Cardiac muscle cell (in vitro differentiated cells and primary cell): ENCODE results near the gene GBP2. TPM values are rescaled to one million over a fixed set of nuclear protein-coding genes. Genes with fewer than 3 reads are reported as not detected.

Experiments
- DNase-seq, 2 donors: peaks; one replicate each; pipeline versions ENCODE4 v3.0.0 to v3.0.0-alpha.2; 2010 to 2017; ENCODE audit warnings: low read depth in 1 of 2, low spot score in 1 of 2
- H3K27ac ChIP-seq: fragments of 200-600 bp; sonication (generic); 2 replicates; pipeline ENCODE4 v1.5.1; 2016
- H3K27me3 ChIP-seq: fragments of 200-600 bp; sonication (generic); 2 replicates; pipeline ENCODE4 v1.6.0; 2016; ENCODE audit warnings: control low read depth
- H3K36me3 ChIP-seq: fragments of 200-600 bp; sonication (generic); 2 replicates; pipeline ENCODE4 v1.5.1; 2016; ENCODE audit warnings: control low read depth
- H3K4me1 ChIP-seq: fragments of 200-600 bp; sonication (generic); 2 replicates; pipeline ENCODE4 v1.8.1; 2017; ENCODE audit warnings: low read depth, mild to moderate bottlenecking, mixed run types
- H3K4me3 ChIP-seq: fragments of 200-600 bp; sonication (generic); 2 replicates; pipeline ENCODE4 v1.5.1; 2016; ENCODE audit warnings: mild to moderate bottlenecking
- H3K9me3 ChIP-seq: fragments of 200-600 bp; sonication (generic); 2 replicates; pipeline ENCODE4 v1.5.1; 2017; ENCODE audit warnings: low read depth, mild to moderate bottlenecking, control low read depth
- polyA plus RNA-seq: library from polyadenylated mRNA; unstranded; fragments of >200 nt; fragmentation: Nextera tagmentation; extraction: Ambion mirVana; gene quantifications from 2 replicates; pipeline ENCODE4 v1.2.1, GENCODE V29; 2016
- total RNA-seq: library from RNA; depleted of rRNA; stranded (reverse); fragments of >200 nt; gene quantifications from 2 replicates; pipeline ENCODE4 v1.2.3, GENCODE V29; 2016
- TF ChIP-seq, protein P1 (sequence below): IDR thresholded peaks from 2 replicates; pipeline ENCODE4 v1.5.1; 2012; ENCODE audit warnings: low read depth, mild to moderate bottlenecking, low read length

The GBP2 gene
- total and polyA plus RNA-seq, 2 experiments from 2014 or later = 0.83 to 1.1 TPM

DNA sequence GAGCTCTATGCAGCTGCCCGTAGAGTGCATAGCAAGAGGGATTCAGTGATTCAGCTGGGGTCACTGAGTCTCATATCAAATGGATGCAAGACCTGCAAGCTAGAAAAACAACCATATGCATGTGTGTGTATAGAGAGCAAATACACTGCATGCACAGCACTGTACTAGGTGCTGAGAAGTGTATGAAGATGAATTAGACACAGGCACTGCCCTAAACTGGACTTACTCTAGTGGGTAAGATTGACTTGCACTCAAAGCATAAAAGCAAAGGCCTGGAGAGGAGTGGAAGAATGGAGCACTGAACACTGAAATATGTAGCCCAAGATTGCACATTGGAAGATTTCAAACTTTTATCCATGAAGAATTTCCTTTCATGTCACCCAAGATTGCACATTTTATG is 55.4 kb downstream of the GBP2 start:
- Histone ChIP-seq H3K36me3 (no peaks in the 10 kb centered on the region), H3K27me3 (no peaks in the 10 kb centered on the region), H3K4me1 (peaks cover 5% of the 10 kb centered on the region), H3K9me3 (no peaks in the 10 kb centered on the region), H3K27ac (no peak overlapping the region), H3K4me3 (no peak overlapping the region)
- TF ChIP-seq, protein P1, sequence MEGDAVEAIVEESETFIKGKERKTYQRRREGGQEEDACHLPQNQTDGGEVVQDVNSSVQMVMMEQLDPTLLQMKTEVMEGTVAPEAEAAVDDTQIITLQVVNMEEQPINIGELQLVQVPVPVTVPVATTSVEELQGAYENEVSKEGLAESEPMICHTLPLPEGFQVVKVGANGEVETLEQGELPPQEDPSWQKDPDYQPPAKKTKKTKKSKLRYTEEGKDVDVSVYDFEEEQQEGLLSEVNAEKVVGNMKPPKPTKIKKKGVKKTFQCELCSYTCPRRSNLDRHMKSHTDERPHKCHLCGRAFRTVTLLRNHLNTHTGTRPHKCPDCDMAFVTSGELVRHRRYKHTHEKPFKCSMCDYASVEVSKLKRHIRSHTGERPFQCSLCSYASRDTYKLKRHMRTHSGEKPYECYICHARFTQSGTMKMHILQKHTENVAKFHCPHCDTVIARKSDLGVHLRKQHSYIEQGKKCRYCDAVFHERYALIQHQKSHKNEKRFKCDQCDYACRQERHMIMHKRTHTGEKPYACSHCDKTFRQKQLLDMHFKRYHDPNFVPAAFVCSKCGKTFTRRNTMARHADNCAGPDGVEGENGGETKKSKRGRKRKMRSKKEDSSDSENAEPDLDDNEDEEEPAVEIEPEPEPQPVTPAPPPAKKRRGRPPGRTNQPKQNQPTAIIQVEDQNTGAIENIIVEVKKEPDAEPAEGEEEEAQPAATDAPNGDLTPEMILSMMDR = no peak
- DNase-seq = no peak

GRCh38 chr1:89069951-89070350 is 56.0 kb downstream of the GBP2 start:
- Histone ChIP-seq H3K9me3 (no peaks in the 10 kb centered on the region), H3K27me3 (no peaks in the 10 kb centered on the region), H3K36me3 (no peaks in the 10 kb centered on the region), H3K27ac (no peak overlapping the region), H3K4me1 (peaks cover 11% of the 10 kb centered on the region), H3K4me3 (no peak overlapping the region)
- no peak for DNase-seq
- TF ChIP-seq, protein P1 = no peak

GRCh38 chr1:89068291-89068690 is 57.6 kb downstream of the GBP2 start:
- H3K27ac ChIP-seq = no peak overlapping the region

GRCh38 chr1:89065079-89065868 is 60.6 kb downstream of the GBP2 start, which contains the start of gene GBP1:
Gene GBP1, minus strand, starts transcription at chr1:89065208. Its CDS starts 1,974 bp downstream, at chr1:89063234.
- Histone ChIP-seq H3K4me3 (no peak within 1 kb of the TSS), H3K36me3 (no peaks in the 10 kb centered on the region), H3K27me3 (no peaks in the 10 kb centered on the region), H3K9me3 (no peaks in the 10 kb centered on the region), H3K27ac (peak within 1 kb of the TSS; percentile 92), H3K4me1 (peaks cover 27% of the 10 kb centered on the region)
- DNase-seq = peak; percentile 21 to 90
- TF ChIP-seq, protein P1 = no peak

More at GRCh38 chr1:89068291-89068690, 57.6 kb downstream of the GBP2 start:
- no peaks in the 10 kb centered on the region for H3K27me3 ChIP-seq
- H3K36me3 ChIP-seq = no peaks in the 10 kb centered on the region
- H3K9me3 ChIP-seq = no peaks in the 10 kb centered on the region
- H3K4me3 ChIP-seq = no peak overlapping the region
- DNase-seq = peak in 1 of 2 donors; percentile 25
- TF ChIP-seq, protein P1 = no peak
- peaks cover 26% of the 10 kb centered on the region for H3K4me1 ChIP-seq

DNA sequence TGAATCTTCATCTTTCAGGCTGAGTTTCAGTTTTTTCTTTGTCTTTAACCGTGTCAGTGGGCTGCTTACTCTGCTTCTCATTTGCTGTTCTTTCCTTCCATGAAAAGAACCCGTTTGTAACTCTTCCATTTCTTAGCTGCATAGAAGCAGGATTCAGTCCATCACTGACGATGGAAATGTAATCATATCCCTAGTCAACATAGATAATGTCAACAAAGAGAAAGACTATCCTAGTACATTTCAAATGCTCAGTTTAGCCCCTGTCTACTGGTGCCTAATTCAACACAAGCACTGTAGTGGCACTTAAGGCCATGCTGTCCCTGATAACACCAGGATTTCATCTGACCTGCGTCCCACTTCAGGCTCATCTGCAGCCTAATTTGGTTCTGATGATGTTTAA is 61.3 kb downstream of the GBP2 start:
- Histone ChIP-seq H3K36me3 (no peaks in the 10 kb centered on the region), H3K27me3 (no peaks in the 10 kb centered on the region), H3K4me3 (no peak overlapping the region), H3K27ac (peak overlapping the region; percentile 92), H3K4me1 (peaks cover 27% of the 10 kb centered on the region), H3K9me3 (no peaks in the 10 kb centered on the region)
- DNase-seq = peak in 1 of 2 donors; percentile 27
- TF ChIP-seq, protein P1 = no peak
